ENCODE results near the gene GRIP1.

The GRIP1 gene

DNA sequence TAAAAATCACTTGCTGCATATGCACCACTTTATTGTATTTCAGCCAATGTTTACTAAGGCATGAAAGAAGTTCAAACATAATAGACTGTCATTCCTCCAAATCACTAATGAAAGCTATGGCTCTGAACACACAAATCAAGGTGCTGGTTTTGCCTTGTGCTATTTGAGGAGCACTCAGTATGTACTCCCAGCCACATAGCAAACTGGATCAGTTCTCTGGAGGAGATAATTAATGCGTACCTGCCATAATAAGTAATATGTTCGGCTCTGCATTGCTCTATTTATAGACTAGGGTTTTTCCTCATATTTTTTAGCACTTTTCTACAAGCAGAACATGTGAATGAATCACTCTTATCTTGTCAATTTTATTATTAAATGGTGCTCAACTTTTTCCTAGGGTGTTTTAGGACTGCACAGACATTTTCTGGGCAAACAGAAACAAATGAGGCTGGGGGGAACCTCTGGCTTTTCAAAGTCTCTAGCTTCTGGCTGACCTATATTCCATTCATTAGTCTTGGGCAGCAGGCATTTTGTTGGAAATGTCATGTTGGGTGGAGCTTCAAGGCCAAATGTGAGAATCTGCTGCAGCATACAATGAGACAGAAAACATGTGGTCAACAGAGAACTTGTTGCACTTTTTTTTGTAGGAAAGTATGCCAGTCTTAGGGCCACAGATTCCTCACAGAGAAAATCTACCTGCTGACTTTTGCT lies 88.4 kb downstream of the GRIP1 start:
- Mint-ChIP-seq H3K36me3 (ENCODE audit: low read depth) (no peaks in the 10 kb centered on the region), H3K27me3 (no peaks in the 10 kb centered on the region), H3K4me3 (no peak overlapping the region), H3K4me1 (ENCODE audit: low read depth) (peaks cover 6% of the 10 kb centered on the region), H3K27ac (no peak overlapping the region), H3K9me3 (no peaks in the 10 kb centered on the region)
- intact Hi-C loops (cut with micrococcal nuclease) = no loop called here

DNA sequence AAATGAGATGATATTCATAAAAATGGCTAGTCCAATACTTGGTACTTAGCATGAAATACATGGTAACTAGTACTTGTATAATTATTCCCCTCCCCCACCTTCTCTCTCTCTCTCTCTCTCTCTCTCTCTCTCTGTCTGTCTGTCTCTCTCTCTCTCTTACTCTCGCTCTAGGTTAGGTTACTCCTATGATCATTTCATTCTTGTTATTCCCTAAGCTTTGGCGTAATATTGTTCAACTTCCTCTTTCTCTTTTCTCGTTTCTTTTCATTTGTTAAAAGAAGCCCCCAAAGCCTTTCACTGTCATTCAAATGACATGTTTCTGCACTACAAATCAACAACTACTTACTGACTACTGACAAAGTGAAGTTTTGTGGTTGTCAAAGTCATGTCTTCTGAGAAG lies 89.8 kb downstream of the GRIP1 start:
- H3K36me3 Mint-ChIP-seq (ENCODE audit: low read depth) = no peaks in the 10 kb centered on the region
- H3K4me3 Mint-ChIP-seq = no peak overlapping the region
- intact Hi-C loops (cut with micrococcal nuclease) = no loop called here
- H3K4me1 Mint-ChIP-seq (ENCODE audit: low read depth) = peaks cover 6% of the 10 kb centered on the region
- H3K9me3 Mint-ChIP-seq = no peaks in the 10 kb centered on the region
- no peak overlapping the region for H3K27ac Mint-ChIP-seq
- H3K27me3 Mint-ChIP-seq = no peaks in the 10 kb centered on the region

DNA sequence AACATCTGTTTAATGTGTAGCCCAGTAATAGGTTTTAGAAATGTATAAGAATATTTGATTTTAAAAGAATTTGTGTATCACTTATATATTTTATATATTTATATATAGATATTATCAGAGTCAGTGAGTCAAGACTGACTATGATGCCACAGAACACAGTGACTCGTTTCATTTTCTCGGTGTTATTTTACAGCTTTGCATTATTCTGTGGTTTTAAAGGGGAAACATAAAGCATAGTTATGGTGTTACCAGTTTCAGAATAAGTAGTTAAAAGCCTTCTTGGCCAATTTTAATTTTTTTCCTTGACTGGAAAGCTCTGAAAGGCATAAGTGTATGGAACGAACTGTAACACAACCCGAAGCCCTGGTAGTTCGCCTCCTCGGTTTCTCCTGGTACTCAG lies 91.0 kb downstream of the GRIP1 start:
- Mint-ChIP-seq H3K4me3 (no peak overlapping the region), H3K27me3 (no peaks in the 10 kb centered on the region), H3K36me3 (ENCODE audit: low read depth) (no peaks in the 10 kb centered on the region), H3K27ac (no peak overlapping the region), H3K4me1 (ENCODE audit: low read depth) (peaks cover 6% of the 10 kb centered on the region), H3K9me3 (no peaks in the 10 kb centered on the region)
- intact Hi-C loops (cut with micrococcal nuclease) = no loop called here

DNA sequence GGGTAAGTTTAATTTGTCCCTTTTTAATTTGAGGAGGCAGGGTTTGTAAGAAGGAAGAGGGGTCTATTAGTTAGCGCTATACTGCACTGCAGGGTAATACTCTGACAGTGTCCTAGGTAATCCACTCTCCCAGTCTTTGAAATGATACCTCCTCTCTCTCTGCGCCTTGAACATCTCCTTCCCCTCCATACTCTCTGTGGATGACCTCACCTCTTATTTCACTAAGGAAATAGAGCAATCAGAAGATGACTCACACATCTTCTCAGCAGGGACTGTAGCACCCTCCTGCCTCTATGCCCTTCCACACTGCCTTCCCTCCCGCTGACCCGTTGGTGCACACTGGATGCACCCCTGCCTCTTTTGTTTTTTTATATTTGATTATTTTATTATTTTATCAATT lies 94.2 kb downstream of the GRIP1 start:
- no peak overlapping the region for H3K27ac Mint-ChIP-seq
- no peaks in the 10 kb centered on the region for H3K36me3 Mint-ChIP-seq (ENCODE audit: low read depth)
- H3K4me1 Mint-ChIP-seq (ENCODE audit: low read depth) = peaks cover 6% of the 10 kb centered on the region

DNA sequence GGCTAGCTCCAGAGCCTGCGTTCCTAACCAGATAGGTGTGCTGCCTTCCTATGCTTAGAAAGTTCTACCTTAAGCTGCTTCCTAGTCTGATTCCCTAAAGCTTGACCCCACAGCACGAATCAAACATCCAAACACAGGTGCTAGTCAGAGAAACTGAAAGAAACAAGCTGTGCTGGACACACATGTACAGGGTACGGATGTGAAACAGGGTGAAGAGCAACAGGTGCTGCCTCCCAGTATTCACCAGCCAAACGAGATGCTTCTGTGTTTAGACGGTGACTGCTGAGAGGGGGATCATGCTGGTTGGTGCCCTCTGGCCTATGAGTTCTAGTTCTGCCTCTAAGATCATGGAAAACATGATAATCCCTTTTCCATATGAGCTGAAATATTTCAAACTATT lies 105.3 kb downstream of the GRIP1 start:
- Mint-ChIP-seq H3K36me3 (ENCODE audit: low read depth) (no peaks in the 10 kb centered on the region), H3K27me3 (no peaks in the 10 kb centered on the region), H3K4me1 (ENCODE audit: low read depth) (no peaks in the 10 kb centered on the region), H3K4me3 (no peak overlapping the region), H3K9me3 (peaks cover 8% of the 10 kb centered on the region), H3K27ac (no peak overlapping the region)
- intact Hi-C loops (cut with micrococcal nuclease) = no loop called here

More for the DNA sequence above, 94.2 kb downstream of the GRIP1 start:
- H3K4me3 Mint-ChIP-seq = no peak overlapping the region
- H3K9me3 Mint-ChIP-seq = peaks cover under 1% of the 10 kb centered on the region
- H3K27me3 Mint-ChIP-seq = no peaks in the 10 kb centered on the region
- intact Hi-C loops (cut with micrococcal nuclease) = no loop called here

DNA sequence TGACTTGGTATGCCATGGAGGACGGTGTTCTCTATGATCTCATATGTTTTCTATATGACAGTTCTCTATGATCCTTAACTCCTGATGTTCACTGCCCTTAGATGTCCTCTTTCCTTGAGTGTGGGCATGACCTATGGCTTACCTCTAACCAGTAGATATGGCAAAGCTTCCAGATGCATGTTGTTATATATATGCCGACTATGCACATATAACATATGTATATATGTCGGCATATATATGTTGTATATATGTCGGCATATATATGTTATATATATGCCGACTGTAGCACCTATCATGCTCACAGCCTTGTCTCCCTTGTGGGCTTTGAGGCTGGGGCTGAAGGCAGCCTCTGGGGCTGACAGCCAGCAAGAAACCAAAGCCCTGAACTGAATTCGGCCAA lies 106.0 kb downstream of the GRIP1 start:
- Mint-ChIP-seq H3K4me1 (ENCODE audit: low read depth) (no peaks in the 10 kb centered on the region), H3K27me3 (no peaks in the 10 kb centered on the region), H3K4me3 (no peak overlapping the region), H3K27ac (no peak overlapping the region), H3K36me3 (ENCODE audit: low read depth) (no peaks in the 10 kb centered on the region), H3K9me3 (peaks cover 8% of the 10 kb centered on the region)
- intact Hi-C loops (cut with micrococcal nuclease) = no loop called here

DNA sequence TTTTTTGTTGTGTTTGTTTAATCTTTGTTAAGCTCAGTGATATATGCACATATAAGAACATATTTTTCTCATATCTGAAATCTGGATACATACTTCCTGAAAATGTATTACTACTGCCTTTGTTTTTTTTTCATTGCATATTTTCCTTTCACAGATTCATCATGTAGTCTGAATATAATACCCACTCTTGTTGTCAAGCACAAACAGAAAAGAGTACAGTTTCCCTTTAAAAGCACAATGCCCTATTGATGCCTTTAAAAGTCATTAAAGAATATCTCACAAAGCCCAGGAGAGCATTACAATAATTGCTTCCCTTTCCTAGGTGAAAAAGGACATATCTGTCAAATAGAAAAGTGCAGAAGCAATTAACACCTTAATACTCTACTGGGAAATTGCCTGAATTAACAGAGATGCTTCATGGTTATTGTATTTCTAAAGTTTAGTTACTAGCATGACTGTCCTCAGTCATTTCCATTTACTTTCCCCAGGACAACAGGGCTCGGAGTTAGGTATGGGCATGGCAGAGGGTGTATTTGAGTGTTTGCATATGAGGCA lies 107.4 kb downstream of the GRIP1 start:
- no peaks in the 10 kb centered on the region for H3K4me1 Mint-ChIP-seq (ENCODE audit: low read depth)
- no peak overlapping the region for H3K27ac Mint-ChIP-seq
- no peaks in the 10 kb centered on the region for H3K36me3 Mint-ChIP-seq (ENCODE audit: low read depth)
- no peaks in the 10 kb centered on the region for H3K27me3 Mint-ChIP-seq
- no peaks in the 10 kb centered on the region for H3K9me3 Mint-ChIP-seq
- intact Hi-C loops (cut with micrococcal nuclease) = no loop called here
- H3K4me3 Mint-ChIP-seq = no peak overlapping the region

DNA sequence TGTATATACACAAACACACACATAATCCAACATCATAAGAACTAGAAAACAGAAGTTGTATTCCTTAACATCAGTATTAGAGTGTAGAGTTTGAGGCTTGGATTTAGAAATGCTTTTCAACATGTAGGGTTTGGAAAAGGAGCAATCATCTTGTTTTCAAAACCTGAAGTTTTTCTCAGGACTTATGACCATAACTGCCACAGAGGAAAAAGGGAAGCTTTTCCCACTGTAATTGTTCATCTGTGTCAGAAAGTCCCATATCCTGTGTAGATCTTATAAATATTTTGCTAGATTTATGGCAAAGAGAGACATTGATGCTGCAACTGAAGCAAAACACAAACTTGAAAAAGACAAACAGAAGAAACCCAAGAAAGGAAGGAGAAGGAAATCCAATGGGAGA lies 115.7 kb downstream of the GRIP1 start:
- H3K27ac Mint-ChIP-seq = no peak overlapping the region
- no peaks in the 10 kb centered on the region for H3K27me3 Mint-ChIP-seq
- intact Hi-C loops (cut with micrococcal nuclease) = no loop called here
- H3K4me1 Mint-ChIP-seq (ENCODE audit: low read depth) = no peaks in the 10 kb centered on the region
- H3K4me3 Mint-ChIP-seq = no peak overlapping the region
- H3K36me3 Mint-ChIP-seq (ENCODE audit: low read depth) = no peaks in the 10 kb centered on the region
- peaks cover 24% of the 10 kb centered on the region for H3K9me3 Mint-ChIP-seq

DNA sequence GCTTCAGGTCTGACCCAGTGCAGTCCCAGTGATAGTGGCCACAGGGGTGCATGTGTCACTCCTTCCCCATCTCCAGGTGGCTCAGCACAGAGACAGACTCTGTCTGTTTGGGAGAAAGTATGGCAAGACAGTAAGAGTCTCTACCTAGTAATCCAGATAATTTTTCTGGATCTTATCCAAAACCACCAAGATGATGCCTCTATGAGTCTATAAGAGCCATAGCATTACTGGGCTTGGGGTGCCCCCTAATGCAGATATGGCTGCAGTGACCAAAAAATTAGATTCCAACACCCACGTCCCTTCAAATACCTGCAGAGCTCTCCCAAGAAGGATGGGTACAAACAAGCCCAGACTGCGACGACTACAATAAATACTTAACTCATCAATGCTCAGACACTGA lies 123.8 kb downstream of the GRIP1 start:
- H3K36me3 Mint-ChIP-seq (ENCODE audit: low read depth) = no peaks in the 10 kb centered on the region
- intact Hi-C loops (cut with micrococcal nuclease) = no loop called here
- no peak overlapping the region for H3K4me3 Mint-ChIP-seq
- H3K4me1 Mint-ChIP-seq (ENCODE audit: low read depth) = no peaks in the 10 kb centered on the region
- H3K9me3 Mint-ChIP-seq = peaks cover 6% of the 10 kb centered on the region
- no peak overlapping the region for H3K27ac Mint-ChIP-seq
- H3K27me3 Mint-ChIP-seq = no peaks in the 10 kb centered on the region

DNA sequence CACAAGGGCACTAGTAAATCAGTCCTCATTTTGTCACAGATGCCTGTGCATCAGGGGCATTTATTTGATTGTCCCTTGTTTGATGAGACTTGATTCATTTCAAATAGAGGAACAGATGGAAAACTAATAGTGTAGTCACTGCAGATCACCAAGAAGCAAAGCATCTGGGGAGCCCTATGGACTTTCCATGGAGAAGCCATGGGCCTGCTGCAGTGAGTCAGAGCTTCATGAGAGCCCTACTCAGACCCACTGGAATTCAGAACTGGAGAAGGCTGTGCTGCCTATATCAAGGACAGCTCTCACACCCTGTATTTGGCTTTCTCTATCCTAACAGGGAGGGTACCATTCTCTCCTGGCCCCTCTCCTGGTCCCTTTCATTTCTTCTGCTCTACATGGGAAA lies 126.2 kb downstream of the GRIP1 start:
- H3K4me1 Mint-ChIP-seq (ENCODE audit: low read depth) = peaks cover 5% of the 10 kb centered on the region
- intact Hi-C loops (cut with micrococcal nuclease) = no loop called here
- no peak overlapping the region for H3K27ac Mint-ChIP-seq
- peaks cover 6% of the 10 kb centered on the region for H3K9me3 Mint-ChIP-seq
- H3K36me3 Mint-ChIP-seq (ENCODE audit: low read depth) = no peaks in the 10 kb centered on the region
- H3K4me3 Mint-ChIP-seq = no peak overlapping the region
- H3K27me3 Mint-ChIP-seq = no peaks in the 10 kb centered on the region

DNA sequence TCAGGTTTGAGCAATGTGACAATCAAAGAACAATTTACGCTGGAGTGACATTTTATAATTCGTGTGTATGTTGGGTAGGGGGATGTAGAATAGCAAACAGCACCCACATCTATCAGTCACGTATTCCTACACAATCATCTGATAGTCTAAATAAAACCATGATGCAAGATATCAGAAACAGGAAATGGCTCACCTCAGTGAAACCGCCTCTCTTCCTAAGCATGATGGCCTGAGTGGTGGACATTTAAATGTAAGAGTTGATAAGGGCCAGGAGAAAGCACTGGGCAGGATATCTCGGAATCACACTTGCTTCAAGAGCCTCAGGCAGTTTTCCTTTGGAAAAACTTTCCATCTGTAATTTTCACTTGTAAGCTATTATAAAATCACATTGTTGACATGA lies 128.2 kb downstream of the GRIP1 start:
- intact Hi-C loops (cut with micrococcal nuclease) = no loop called here
- Mint-ChIP-seq H3K4me3 (no peak overlapping the region), H3K36me3 (ENCODE audit: low read depth) (no peaks in the 10 kb centered on the region), H3K27ac (no peak overlapping the region), H3K27me3 (no peaks in the 10 kb centered on the region), H3K4me1 (ENCODE audit: low read depth) (peaks cover 5% of the 10 kb centered on the region), H3K9me3 (peaks cover 2% of the 10 kb centered on the region)

DNA sequence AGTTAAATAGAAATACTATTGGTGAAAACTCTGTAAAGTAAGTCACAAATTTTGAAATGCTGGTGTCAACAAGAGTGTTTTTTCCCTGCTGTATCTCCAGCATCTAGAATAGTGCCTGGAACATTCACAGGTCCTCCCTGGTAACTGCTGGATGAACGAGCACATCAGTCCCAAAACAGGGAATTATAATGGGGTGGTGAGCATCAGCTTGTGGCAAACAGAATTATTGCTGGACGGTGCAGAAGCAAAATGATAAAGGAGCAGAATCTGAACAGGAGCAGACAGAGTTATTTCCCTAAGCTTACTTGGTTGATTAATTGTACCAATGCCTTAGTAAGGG lies 129.9 kb downstream of the GRIP1 start:
- peaks cover 5% of the 10 kb centered on the region for H3K4me1 Mint-ChIP-seq (ENCODE audit: low read depth)
- no peaks in the 10 kb centered on the region for H3K36me3 Mint-ChIP-seq (ENCODE audit: low read depth)
- H3K9me3 Mint-ChIP-seq = no peaks in the 10 kb centered on the region
- no peak overlapping the region for H3K27ac Mint-ChIP-seq
- H3K27me3 Mint-ChIP-seq = no peaks in the 10 kb centered on the region
- intact Hi-C loops (cut with micrococcal nuclease) = no loop called here
- H3K4me3 Mint-ChIP-seq = no peak overlapping the region

DNA sequence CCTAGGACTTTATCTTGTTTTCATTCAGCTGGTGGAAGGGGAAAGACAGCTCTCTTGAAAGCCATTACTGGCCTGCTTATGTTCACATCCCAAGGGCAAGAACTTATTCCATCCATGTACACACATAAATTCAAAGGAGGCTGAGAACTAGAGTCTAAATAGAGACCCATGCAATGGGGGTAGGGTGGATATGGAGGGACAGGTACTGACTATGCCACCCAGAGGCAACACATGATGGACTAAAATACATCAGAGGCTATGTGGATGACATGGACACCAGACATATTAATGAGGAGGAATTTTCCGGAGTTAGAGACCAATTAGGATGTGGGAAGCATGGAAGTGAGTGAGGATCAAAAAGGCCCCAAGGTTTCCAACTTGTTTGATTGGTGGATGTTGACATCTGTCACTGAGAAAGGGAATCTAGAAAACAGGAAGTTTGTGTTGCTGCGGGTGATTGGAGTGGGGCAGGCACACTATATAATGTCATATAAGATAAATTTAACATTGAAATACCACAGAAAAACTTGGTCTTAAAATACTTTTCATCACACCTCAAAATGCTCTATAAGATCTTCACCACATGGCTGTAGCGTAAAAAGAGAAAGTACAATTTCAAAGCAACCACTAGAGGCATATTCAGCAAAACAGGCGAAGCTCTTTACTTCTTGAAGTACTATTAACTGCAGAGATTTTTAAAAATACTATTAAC lies 130.4 kb downstream of the GRIP1 start:
- no peaks in the 10 kb centered on the region for H3K27me3 Mint-ChIP-seq
- H3K27ac Mint-ChIP-seq = no peak overlapping the region
- no peak overlapping the region for H3K4me3 Mint-ChIP-seq
- H3K4me1 Mint-ChIP-seq (ENCODE audit: low read depth) = peaks cover 5% of the 10 kb centered on the region
- intact Hi-C loops (cut with micrococcal nuclease) = no loop called here
- H3K9me3 Mint-ChIP-seq = no peaks in the 10 kb centered on the region
- H3K36me3 Mint-ChIP-seq (ENCODE audit: low read depth) = no peaks in the 10 kb centered on the region

DNA sequence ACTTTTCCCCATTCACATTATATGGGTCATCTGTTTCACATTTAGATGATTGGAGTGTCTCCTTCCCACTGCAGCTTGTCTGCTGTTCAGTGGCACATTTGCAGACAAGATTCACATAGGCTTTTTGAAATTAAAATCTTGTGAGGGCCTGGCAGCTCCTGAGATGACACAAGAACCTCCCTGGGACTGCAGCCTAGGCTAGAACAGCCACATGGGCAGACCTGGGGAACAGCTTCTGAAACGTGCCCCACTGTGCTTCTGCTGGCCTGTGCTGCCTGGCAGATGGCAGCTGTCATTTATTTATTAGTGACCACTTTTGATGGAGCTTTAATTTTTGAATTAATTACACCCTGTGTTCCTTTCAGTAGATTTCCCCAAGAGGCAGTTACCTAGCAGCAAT lies 137.4 kb downstream of the GRIP1 start:
- intact Hi-C loops (cut with micrococcal nuclease) = no loop called here
- H3K4me3 Mint-ChIP-seq = no peak overlapping the region
- H3K4me1 Mint-ChIP-seq (ENCODE audit: low read depth) = no peaks in the 10 kb centered on the region
- H3K9me3 Mint-ChIP-seq = no peaks in the 10 kb centered on the region
- H3K27ac Mint-ChIP-seq = no peak overlapping the region
- no peaks in the 10 kb centered on the region for H3K36me3 Mint-ChIP-seq (ENCODE audit: low read depth)
- no peaks in the 10 kb centered on the region for H3K27me3 Mint-ChIP-seq

DNA sequence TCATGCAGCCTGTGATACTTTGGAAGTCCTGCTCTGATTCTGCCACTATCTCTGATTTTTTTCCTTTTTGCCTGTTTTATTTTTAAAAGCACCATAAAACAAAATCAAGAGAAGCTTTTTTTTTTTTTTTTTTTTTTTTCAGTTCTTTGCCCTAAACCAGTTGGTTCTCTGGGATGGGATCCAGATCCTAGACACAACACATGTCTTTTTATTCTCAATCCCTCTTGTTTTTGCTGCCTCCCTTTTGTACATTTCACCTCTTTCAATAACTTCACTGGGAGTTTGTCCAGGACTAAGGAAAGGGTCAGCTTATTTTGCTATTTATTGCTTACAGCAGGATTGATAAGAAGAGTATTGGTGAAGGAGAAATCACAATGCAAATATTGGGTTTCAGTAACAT lies 139.4 kb downstream of the GRIP1 start:
- intact Hi-C loops (cut with micrococcal nuclease) = no loop called here
- H3K4me1 Mint-ChIP-seq (ENCODE audit: low read depth) = no peaks in the 10 kb centered on the region
- H3K27ac Mint-ChIP-seq = no peak overlapping the region
- no peaks in the 10 kb centered on the region for H3K9me3 Mint-ChIP-seq
- no peaks in the 10 kb centered on the region for H3K27me3 Mint-ChIP-seq
- H3K36me3 Mint-ChIP-seq (ENCODE audit: low read depth) = no peaks in the 10 kb centered on the region
- H3K4me3 Mint-ChIP-seq = no peak overlapping the region

Measured in dendritic cell treated with granulocyte-macrophage colony-stimulating factor and Interleukin-4, amounts not matched to agents 40 ng/mL and 50 ng/mL, for 4 days (primary cell).